K562 (cell line): ENCODE data around the gene PHB1.

Source experiments
- BDP1 ChIP-seq: IDR thresholded peaks from 3 replicates; pipeline ENCODE4 v1.6.1; 2011; ENCODE audit not compliant: insufficient read length, insufficient read depth
- EP300 ChIP-seq: IDR thresholded peaks from 2 replicates; pipeline ENCODE4 v1.6.1; 2012; ENCODE audit warnings: low read length, improper control_type of control experiment
- FOXK1 ChIP-seq: sonication (generic); formaldehyde crosslinking; IDR thresholded peaks from 2 replicates; pipeline ENCODE4 v1.8.0; 2022; ENCODE audit warnings: missing genetic modification reagents, mild to moderate bottlenecking, borderline replicate concordance
- KAT8 ChIP-seq: fragments of 450-650 bp; IDR thresholded peaks from 2 replicates; pipeline ENCODE4 v1.6.1; 2016; ENCODE audit warnings: low read depth, mild to moderate bottlenecking
- MAFF ChIP-seq: IDR thresholded peaks from 2 replicates; pipeline ENCODE4 v1.6.1; 2012; ENCODE audit warnings: low read length, improper control_type of control experiment
- MTA3 ChIP-seq: fragments of 450-650 bp; formaldehyde crosslinking; IDR thresholded peaks from 2 replicates; pipeline ENCODE4 v1.6.1; 2017; ENCODE audit warnings: mild to moderate bottlenecking, borderline replicate concordance
- NFE2 ChIP-seq: IDR thresholded peaks from 2 replicates; pipeline ENCODE4 v1.6.1; 2014; ENCODE audit warnings: antibody characterized with exemption, low read depth
- NRF1 ChIP-seq, 2 experiments: fragments of 450-650 bp; IDR thresholded peaks in 1 of 2; conservative IDR thresholded peaks in 1 of 2; 2 replicates each; pipeline ENCODE4 v1.6.1; 2014; ENCODE audit warnings: mild to moderate bottlenecking in 2 of 2
- PHF20 ChIP-seq: fragments of 450-650 bp; IDR thresholded peaks from 2 replicates; pipeline ENCODE4 v1.6.1; 2018; ENCODE audit not compliant: partially characterized antibody
- POLR2A ChIP-seq: fragments of 450-650 bp; conservative IDR thresholded peaks from 2 replicates; pipeline ENCODE4 v1.6.1; 2016
- ZC3H4 ChIP-seq: sonication (generic); formaldehyde crosslinking; IDR thresholded peaks from 2 replicates; pipeline ENCODE4 v1.9.0; 2021; ENCODE audit warnings: missing genetic modification reagents, borderline replicate concordance

- TF ChIP-seq BDP1, result no peak
- no peak for TF ChIP-seq EP300
- TF ChIP-seq ZC3H4, result no peak
- TF ChIP-seq KAT8, result no peak
- TF ChIP-seq FOXK1 (CRISPR knock-in tag), result no peak
- TF ChIP-seq NFE2, result no peak
- no peak for TF ChIP-seq MTA3
- no peak for TF ChIP-seq POLR2A
- TF ChIP-seq MAFF, result no peak
- TF ChIP-seq NRF1 (conservative IDR thresholded peaks at IDR 0.05 in 1 of 2, IDR thresholded peaks at IDR 0.05 in 1 of 2), result no peak
- no peak for TF ChIP-seq PHF20
Measured at GRCh38 chr17:49454050-49454449, 39.4 kb upstream of the PHB1 start.
